HUES6 (cell line): ENCODE results near the gene DNAJC21.

Experiments
- H3K27ac ChIP-seq: 2 replicates; pipeline ENCODE4 v1.7.0; 2013; ENCODE audit warnings: low read depth, mild to moderate bottlenecking, low read length, inconsistent platforms
- H3K27me3 ChIP-seq: 2 replicates; pipeline ENCODE4 v1.6.1; 2013; ENCODE audit warnings: low read length; ENCODE audit not compliant: control insufficient read depth, insufficient read depth
- H3K36me3 ChIP-seq: 2 replicates; pipeline ENCODE4 v1.6.1; 2013; ENCODE audit warnings: low read length; ENCODE audit not compliant: control insufficient read depth, insufficient read depth
- H3K4me1 ChIP-seq: 2 replicates; pipeline ENCODE4 v1.6.1; 2013; ENCODE audit warnings: low read length; ENCODE audit not compliant: control insufficient read depth, insufficient read depth
- H3K4me3 ChIP-seq: 2 replicates; pipeline ENCODE4 v1.5.1; 2013; ENCODE audit warnings: low read depth, low read length
- H3K9ac ChIP-seq: one replicate; pipeline ENCODE4 v1.6.1; 2013; ENCODE audit warnings: mild to moderate bottlenecking, low read length
- H3K9me3 ChIP-seq: 2 replicates; pipeline ENCODE4 v1.6.1; 2013; ENCODE audit warnings: low read depth, low read length; ENCODE audit not compliant: control insufficient read depth, insufficient read depth

DNAJC21 gene

GRCh38 chr5:35004200-35004599, 74.8 kb downstream of the DNAJC21 start:
- Histone ChIP-seq H3K27ac (no peak overlapping the region), H3K4me1 (peaks cover 14% of the 10 kb centered on the region), H3K9me3 (no peaks in the 10 kb centered on the region; the same call in 1 of the 2 replicates), H3K9ac (no peak overlapping the region), H3K36me3 (no peaks in the 10 kb centered on the region), H3K27me3 (no peaks in the 10 kb centered on the region), H3K4me3 (0 out of 2 replicates have a peak overlapping the region, but pooled peaks have one; percentile 0)

DNA sequence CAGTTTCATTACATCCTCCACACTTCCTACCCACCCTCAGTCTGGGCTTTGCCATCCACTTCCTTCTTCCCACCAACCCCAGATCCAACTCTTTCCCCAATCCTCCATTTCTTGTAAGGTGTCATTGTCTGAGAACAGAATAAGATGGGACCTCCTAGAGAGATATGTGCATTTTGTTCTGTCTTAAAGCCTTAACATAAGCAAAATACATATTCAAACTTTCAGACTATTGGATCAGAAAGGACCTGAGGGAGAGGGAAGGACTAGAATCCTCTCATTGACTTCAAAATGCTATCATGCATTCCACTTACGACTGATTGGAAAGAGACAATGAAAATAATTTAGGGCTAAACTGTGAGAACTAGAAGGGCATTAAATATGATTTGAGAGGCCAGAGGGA, 75.4 kb downstream of the DNAJC21 start:
- Histone ChIP-seq H3K4me3 (no peak overlapping the region), H3K36me3 (no peaks in the 10 kb centered on the region), H3K27me3 (no peaks in the 10 kb centered on the region), H3K4me1 (peaks cover 14% of the 10 kb centered on the region), H3K9me3 (no peaks in the 10 kb centered on the region; the same call in 1 of the 2 replicates), H3K27ac (no peak overlapping the region), H3K9ac (no peak overlapping the region)
